Effector memory CD8-positive, alpha-beta T cell (primary cell): ENCODE data around the gene RSBN1.

Source experiments
- ATAC-seq: fragments of 150-1000 bp; cut with Tn5 transposase; replicated peaks from 2 replicates; pipeline ENCODE4 v1.10.0; 2021; ENCODE audit warnings: mild to moderate bottlenecking, moderate library complexity
- DNase-seq, 3 experiments: peaks; one replicate each; pipeline ENCODE4 v3.0.0; 2021
- H3K27ac Mint-ChIP-seq, 2 donors: one replicate each; pipeline ENCODE4 v1.8.0; 2022; ENCODE audit warnings: mild to moderate bottlenecking in 2 of 2, mixed read lengths in 2 of 2, moderate library complexity in 2 of 2
- H3K27me3 Mint-ChIP-seq, 2 donors: one replicate each; pipeline ENCODE4 v1.8.0; 2022; ENCODE audit warnings: mixed read lengths in 2 of 2
- H3K36me3 Mint-ChIP-seq: one replicate; pipeline ENCODE4 v1.8.0; 2022; ENCODE audit warnings: mild to moderate bottlenecking, moderate library complexity, mixed read lengths; ENCODE audit not compliant: insufficient read depth
- H3K4me1 Mint-ChIP-seq, 2 donors: one replicate each; pipeline ENCODE4 v1.8.0; 2022; ENCODE audit warnings: low read depth in 2 of 2, mixed read lengths in 2 of 2
- H3K4me3 Mint-ChIP-seq, 2 donors: one replicate each; pipeline ENCODE4 v1.8.0; 2022; ENCODE audit warnings: mild to moderate bottlenecking in 2 of 2, mixed read lengths in 2 of 2, moderate library complexity in 2 of 2
- H3K9me3 Mint-ChIP-seq, 2 donors: one replicate each; pipeline ENCODE4 v1.8.0; 2022; ENCODE audit warnings: mixed read lengths in 2 of 2

Gene RSBN1

DNA sequence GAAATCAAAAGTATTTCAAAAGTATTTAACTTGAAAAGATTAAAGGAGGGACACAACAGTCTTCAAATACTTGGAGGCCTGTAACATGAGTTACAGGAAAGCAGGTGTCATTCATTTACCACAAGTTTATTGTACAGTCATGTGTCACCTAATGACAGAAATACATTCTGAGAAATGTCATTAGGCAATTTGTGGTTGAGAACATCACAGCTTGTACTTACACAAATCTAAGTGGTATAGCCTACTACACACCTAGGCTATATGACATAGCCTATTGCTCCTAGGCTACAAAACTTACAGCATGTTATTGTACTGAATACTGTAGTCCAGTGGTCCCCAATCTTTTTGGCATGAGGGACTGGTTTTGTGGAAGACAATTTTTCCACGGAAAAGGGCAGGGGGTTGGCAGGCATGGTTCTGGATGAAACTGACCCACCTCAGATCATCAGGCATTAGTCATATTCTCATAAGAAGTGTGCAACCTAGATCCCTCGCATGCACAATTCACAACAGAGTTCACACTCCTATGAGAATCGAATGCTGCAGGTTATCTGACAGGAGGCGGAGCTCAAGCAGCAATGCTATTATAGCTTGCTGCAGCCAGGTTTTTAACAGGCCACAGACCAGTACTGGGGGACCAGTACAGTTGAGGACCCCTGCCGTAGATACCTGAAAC lies 28.0 kb downstream of the RSBN1 start:
- peaks cover 9% of the 10 kb centered on the region for H3K36me3 Mint-ChIP-seq
- no peaks in the 10 kb centered on the region for H3K27me3 Mint-ChIP-seq
- ATAC-seq (peak; percentile 59), DNase-seq (no peak)
- H3K4me3 Mint-ChIP-seq, result peak overlapping the region; percentile 71 to 75
- no peaks in the 10 kb centered on the region for H3K9me3 Mint-ChIP-seq
- H3K27ac Mint-ChIP-seq, result peak overlapping the region; percentile 91 to 96
- peaks cover 35 to 55% of the 10 kb centered on the region in 2 donors for H3K4me1 Mint-ChIP-seq

DNA sequence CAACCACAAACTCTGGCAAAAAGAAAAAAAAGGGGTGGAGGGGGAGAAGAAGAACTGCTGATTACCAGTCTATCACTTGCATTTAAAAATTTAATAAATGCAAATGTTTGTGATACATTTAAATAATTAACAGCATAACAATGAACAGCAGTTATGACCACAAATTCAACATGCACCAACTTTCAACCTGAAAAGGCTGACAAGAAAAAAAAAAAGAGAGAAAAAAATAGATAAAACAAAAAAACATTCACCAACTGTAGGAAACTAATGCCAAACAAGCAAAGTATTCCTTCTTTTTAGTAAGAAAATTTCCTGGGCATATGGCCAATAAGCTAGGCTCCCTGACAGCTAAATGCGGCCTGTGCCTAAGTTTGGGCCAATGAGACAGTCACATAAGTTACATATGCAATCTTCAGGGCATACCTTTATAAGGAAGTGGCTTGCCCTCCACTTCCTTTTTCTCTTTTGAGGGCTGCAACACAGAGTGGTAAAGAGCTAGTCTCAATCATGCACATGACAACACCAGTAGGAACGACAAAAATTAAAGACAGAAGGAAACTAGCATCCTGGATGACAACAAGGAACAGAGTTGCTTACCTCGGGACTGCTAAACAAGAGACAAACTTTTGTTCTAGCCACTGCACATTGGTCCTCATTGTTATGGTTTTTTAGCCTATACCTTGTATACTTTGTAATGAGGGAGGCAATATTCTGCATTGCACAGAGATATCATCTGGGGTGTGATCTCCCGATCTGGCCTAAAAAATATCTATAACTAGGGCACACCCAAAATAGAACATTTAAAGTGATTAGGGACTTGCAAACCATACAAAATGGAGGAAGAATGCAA lies 28.8 kb downstream of the RSBN1 start:
- Mint-ChIP-seq H3K27ac (peak overlapping the region; percentile 91 to 96), H3K4me1 (peaks cover 40 to 57% of the 10 kb centered on the region in 2 donors), H3K4me3 (peak overlapping the region; percentile 71 to 75), H3K9me3 (peaks cover 0 to 2% of the 10 kb centered on the region in 2 donors), H3K36me3 (peaks cover 13% of the 10 kb centered on the region), H3K27me3 (no peaks in the 10 kb centered on the region)
- DNase-seq, result peak; percentile 42 to 49 (median 45)
- ATAC-seq, result peak; percentile 91

DNA sequence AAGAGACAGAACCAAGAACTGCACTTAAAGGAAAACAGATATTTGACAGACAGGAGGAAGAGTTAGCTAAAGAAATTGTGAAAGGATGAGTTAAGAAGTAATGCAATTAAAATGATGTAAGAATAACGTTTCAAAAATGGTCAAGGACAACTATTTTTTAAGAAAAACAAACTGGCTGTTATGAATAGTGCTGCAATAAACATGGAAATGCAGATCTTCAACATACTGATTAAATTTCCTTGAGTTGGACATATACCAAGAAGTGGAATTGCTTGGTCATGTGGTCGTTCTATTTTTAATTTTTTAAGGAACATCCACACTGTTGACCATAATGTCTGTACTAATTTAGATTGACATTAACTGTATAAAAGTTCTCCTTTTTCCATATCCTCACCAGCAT lies 29.9 kb downstream of the RSBN1 start:
- H3K36me3 Mint-ChIP-seq, result peaks cover 14% of the 10 kb centered on the region
- ATAC-seq, result no peak
- no peak for DNase-seq
- H3K9me3 Mint-ChIP-seq, result peaks cover 0 to 3% of the 10 kb centered on the region in 2 donors
- H3K4me1 Mint-ChIP-seq, result peaks cover 39 to 48% of the 10 kb centered on the region in 2 donors
- peak overlapping the region in 1 of 2 donors; percentile 91 for H3K27ac Mint-ChIP-seq
- no peaks in the 10 kb centered on the region for H3K27me3 Mint-ChIP-seq
- no peak overlapping the region for H3K4me3 Mint-ChIP-seq

DNA sequence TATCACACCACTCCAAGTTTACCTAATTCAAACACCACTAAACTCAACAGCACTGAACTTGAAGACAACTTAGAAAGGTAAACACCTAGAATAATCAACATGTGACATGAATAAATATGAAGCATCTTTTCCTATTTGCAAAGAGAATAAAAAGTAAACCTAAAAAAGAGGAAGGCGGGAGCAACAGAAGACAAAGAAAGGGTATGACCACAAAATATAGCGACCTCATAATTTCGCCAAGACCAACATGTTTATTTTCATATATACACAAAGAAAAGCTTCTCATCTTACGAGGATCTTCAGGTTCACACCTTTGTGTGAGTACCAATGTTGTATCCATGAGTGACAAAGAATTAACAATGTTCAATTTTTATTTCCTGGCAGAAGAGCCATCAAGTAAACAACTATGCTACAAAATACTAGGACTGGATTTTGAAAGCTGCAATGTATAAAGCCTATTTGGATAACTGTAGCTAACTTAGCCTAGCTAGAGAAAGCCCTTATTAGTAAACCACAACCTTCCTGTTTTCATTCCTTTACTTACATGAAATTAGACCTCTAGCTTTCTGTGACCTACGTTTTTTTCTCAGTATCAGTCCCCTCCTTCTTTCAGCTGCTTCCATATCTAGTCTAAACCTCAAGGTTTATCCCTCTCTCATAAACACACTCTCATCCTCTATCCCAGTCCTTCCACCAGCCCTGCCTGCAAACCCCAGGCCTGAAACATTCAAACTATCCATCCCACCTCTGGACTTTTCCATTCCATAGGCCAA lies 31.7 kb downstream of the RSBN1 start:
- no peak for DNase-seq
- H3K9me3 Mint-ChIP-seq, result peaks cover 0 to 3% of the 10 kb centered on the region in 2 donors
- peak; percentile 7 for ATAC-seq
- peaks cover 25 to 32% of the 10 kb centered on the region in 2 donors for H3K4me1 Mint-ChIP-seq
- no peak overlapping the region for H3K27ac Mint-ChIP-seq
- H3K27me3 Mint-ChIP-seq, result no peaks in the 10 kb centered on the region
- no peak overlapping the region for H3K4me3 Mint-ChIP-seq
- H3K36me3 Mint-ChIP-seq, result peaks cover 30% of the 10 kb centered on the region

DNA sequence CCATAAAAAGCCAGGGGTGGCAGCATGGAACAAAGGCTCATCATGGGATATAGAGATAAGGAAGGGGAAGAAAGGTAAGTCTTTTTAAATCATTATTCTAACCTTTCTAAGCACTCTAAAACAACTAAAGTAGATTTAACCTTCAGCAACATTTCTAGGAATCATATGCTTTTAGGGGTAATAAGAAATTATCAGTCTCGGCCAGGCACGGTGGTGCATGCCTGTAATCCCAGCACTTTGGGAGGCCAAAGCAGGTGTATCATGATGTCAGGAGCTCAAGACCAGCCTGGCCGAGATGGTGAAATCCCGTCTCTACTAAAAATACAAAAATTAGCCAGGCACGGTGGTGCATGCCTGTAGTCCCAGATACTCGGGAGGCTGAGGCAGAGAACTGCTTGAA lies 32.7 kb downstream of the RSBN1 start:
- H3K27me3 Mint-ChIP-seq, result no peaks in the 10 kb centered on the region
- H3K36me3 Mint-ChIP-seq, result peaks cover 39% of the 10 kb centered on the region
- H3K4me1 Mint-ChIP-seq, result peaks cover 24 to 29% of the 10 kb centered on the region in 2 donors
- ATAC-seq (no peak), DNase-seq (no peak)
- H3K4me3 Mint-ChIP-seq, result no peak overlapping the region
- H3K27ac Mint-ChIP-seq, result no peak overlapping the region
- H3K9me3 Mint-ChIP-seq, result peaks cover 0 to 3% of the 10 kb centered on the region in 2 donors

DNA sequence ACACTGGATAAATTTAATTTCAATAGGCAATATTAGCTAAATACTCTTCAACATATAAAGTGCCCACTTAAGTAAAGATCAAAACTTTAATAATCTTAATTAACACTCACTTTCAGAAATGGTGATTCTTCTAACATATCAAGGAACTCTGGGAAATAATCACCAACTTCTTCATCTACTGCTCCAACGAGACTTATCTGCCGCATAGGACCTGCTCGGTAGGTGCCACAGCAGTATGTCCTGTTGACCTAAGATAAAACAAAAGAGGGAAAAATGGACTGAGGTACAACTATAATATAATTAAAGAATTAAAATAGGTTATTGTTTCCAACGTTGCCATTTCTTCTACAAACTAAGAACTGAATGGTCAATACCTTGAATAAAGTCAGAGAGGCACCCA lies 34.7 kb downstream of the RSBN1 start:
- no peak for DNase-seq
- Mint-ChIP-seq H3K27ac (no peak overlapping the region), H3K36me3 (peaks cover 48% of the 10 kb centered on the region), H3K9me3 (peaks cover 0 to 3% of the 10 kb centered on the region in 2 donors), H3K4me3 (no peak overlapping the region), H3K4me1 (peaks cover 10 to 13% of the 10 kb centered on the region in 2 donors), H3K27me3 (no peaks in the 10 kb centered on the region)
- no peak for ATAC-seq

DNA sequence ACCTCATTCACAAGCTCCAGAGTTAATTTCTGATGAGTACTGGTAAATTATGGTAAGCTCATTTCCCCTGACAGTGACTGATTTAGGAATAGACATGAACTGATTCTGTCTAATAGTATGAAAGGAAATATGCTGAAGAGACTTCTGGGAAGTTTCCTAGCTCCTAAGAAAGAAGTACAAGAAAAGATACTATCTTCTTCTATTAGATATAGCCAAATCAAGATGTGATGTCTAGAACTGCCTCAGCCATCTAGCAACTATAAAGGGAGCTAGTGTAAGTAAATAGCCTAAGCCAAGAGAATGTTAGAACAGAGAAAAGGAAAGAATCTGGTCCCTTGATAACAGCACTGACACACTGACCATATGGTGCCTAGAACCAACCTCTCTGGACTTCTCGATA lies 42.2 kb downstream of the RSBN1 start:
- peaks cover 46% of the 10 kb centered on the region for H3K36me3 Mint-ChIP-seq
- DNase-seq (no peak), ATAC-seq (no peak)
- peak overlapping the region; percentile 5 to 64 for H3K27ac Mint-ChIP-seq
- no peaks in the 10 kb centered on the region for H3K9me3 Mint-ChIP-seq
- H3K4me3 Mint-ChIP-seq, result no peak overlapping the region
- H3K27me3 Mint-ChIP-seq, result no peaks in the 10 kb centered on the region
- peaks cover 12 to 18% of the 10 kb centered on the region in 2 donors for H3K4me1 Mint-ChIP-seq

DNA sequence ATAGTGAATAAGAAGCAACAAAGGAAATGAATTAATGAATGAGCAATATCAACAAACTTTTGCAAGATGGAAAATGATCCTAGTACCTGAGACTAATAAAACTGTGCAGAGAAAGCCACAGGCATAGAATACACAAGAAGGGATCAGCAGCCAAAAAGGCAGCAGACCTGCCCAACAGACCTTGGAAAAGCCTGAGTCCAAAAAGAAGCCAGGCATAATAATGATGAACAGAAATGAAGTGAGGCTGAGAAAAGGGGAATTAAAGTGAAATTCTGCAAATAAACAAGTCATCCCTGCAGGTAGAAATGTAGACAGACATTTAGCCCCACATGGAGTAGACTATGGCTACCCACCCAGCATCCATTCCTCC lies 42.7 kb downstream of the RSBN1 start:
- no peaks in the 10 kb centered on the region for H3K27me3 Mint-ChIP-seq
- H3K4me1 Mint-ChIP-seq, result peaks cover 12 to 18% of the 10 kb centered on the region in 2 donors
- ATAC-seq (no peak), DNase-seq (no peak)
- H3K36me3 Mint-ChIP-seq, result peaks cover 47% of the 10 kb centered on the region
- H3K9me3 Mint-ChIP-seq, result no peaks in the 10 kb centered on the region
- peak overlapping the region in 1 of 2 donors; percentile 16 for H3K4me3 Mint-ChIP-seq
- peak overlapping the region; percentile 5 to 64 for H3K27ac Mint-ChIP-seq

DNA sequence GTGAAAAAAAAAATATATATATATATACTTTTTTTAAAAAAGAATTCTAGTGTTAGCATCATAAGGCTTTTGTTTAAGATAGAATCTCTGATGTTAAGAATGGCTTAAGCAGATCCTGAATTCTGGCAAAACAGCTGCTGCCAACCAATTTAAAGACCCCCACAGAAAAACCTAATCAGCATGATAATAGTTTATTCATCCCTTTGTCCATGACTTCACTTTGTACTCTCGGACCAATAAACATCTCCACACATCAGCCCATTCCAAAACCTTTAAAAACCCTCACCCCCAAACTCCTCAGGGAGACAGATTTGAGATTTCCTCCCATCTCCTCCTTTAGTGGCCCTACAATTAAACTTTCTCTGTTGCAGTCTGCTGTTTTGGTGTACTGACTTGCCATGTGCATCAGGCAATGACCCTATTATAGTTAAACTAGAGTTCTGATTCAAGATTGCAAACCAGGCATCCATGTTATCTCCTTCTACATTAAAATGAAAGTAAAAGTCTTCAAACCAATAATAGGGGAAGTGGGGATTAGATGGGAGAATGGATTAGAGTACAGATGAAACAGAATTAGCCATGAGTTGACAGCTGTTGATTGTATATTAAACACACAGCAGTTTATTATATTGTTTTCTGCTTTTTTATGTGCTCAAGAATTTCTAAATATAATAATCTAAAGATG lies 43.2 kb downstream of the RSBN1 start:
- Mint-ChIP-seq H3K36me3 (peaks cover 45% of the 10 kb centered on the region), H3K9me3 (no peaks in the 10 kb centered on the region), H3K4me3 (peak overlapping the region in 1 of 2 donors; percentile 16), H3K27me3 (no peaks in the 10 kb centered on the region), H3K27ac (peak overlapping the region; percentile 5 to 64), H3K4me1 (peaks cover 12 to 18% of the 10 kb centered on the region in 2 donors)
- DNase-seq, result no peak
- no peak for ATAC-seq

DNA sequence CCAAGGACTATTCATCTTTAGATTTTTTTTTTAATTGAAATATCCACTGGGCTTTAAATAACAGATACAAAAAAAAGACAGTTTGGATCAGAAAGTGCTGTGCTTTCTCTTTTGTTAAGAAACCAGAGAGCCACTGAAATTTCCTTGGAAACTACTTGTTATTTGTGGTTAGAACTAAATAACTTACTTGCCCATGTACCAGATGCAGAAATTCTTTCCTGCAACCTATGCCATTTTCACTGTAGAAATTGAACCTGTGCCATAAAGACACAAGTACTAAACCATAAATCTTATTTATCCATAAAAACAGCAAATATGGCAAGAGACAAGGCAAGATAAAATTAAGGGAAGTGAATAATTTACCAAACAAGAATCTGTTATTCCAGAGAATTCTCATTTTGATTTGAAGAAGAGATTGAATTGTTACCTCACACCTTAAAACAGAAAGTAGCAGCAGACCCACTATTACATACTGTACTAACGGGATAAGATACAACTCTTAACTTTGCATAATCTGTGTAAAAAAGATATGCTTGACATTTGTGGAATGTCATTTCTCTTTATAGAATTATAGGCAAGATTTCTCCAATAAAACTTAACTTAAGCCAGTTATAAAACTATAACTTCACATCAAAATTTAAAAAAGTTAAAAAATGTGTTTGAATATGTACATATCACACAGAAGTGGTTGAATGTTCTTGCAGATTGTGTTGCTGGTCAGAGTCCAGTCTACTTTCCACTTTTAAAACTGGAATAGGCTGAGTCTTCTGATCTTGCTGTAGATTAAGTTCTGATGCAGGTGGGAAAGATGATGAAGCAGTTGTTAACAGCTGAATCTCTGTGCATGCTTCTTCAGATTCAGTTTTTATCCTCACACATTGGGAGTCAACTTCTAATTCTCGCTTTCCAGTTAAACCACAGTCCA lies 46.7 kb downstream of the RSBN1 start:
- H3K36me3 Mint-ChIP-seq, result peaks cover 37% of the 10 kb centered on the region
- DNase-seq (no peak), ATAC-seq (no peak)
- H3K4me1 Mint-ChIP-seq, result peaks cover 10 to 17% of the 10 kb centered on the region in 2 donors
- H3K27ac Mint-ChIP-seq, result peak overlapping the region in 1 of 2 donors; percentile 18
- no peak overlapping the region for H3K4me3 Mint-ChIP-seq
- no peaks in the 10 kb centered on the region for H3K9me3 Mint-ChIP-seq
- H3K27me3 Mint-ChIP-seq, result no peaks in the 10 kb centered on the region

DNA sequence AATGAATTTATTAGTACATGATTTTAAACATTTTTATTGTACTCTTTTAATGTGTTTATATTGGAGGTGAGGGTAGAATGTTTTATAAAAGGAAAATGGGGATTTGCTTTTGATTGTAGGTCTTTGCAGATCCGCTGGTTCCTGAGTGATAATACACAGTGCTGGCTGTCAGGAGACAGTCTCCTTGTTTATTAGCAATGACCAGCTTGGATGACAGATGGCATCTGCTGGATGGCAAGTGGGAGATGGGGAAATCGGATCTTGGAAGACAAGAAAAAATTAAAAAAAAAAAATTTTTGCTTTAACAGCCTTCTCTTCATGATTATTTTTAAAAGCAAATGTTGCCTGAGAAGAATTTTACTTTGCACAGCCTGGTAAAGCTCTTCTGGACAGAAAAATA lies 48.6 kb downstream of the RSBN1 start:
- H3K4me3 Mint-ChIP-seq, result no peak overlapping the region
- peaks cover 5 to 12% of the 10 kb centered on the region in 2 donors for H3K4me1 Mint-ChIP-seq
- H3K27me3 Mint-ChIP-seq, result no peaks in the 10 kb centered on the region
- no peaks in the 10 kb centered on the region for H3K9me3 Mint-ChIP-seq
- DNase-seq (no peak), ATAC-seq (no peak)
- H3K27ac Mint-ChIP-seq, result peak overlapping the region; percentile 30 to 49
- peaks cover 49% of the 10 kb centered on the region for H3K36me3 Mint-ChIP-seq

DNA sequence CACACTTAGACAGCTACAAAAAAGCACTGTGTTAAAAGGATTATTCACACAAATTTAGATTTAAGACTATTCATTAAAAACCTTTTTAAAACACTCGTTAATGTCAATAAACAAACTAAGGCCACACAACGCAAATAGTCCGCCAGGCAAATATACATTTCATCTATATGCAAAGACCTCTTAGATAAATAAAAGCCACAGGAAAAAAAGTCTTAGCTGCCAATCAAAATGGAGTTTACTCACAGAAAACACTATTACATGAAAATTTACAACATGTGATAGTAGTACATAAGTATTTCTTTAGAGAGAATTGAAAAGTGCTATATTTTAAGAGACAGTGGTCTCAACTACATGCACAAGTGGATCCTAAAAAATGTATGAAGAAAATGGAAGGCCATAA lies 50.3 kb downstream of the RSBN1 start:
- Mint-ChIP-seq H3K9me3 (no peaks in the 10 kb centered on the region), H3K4me3 (no peak overlapping the region), H3K27ac (peak overlapping the region in 1 of 2 donors; percentile 56), H3K4me1 (peaks cover 10 to 19% of the 10 kb centered on the region in 2 donors), H3K36me3 (peaks cover 45% of the 10 kb centered on the region), H3K27me3 (no peaks in the 10 kb centered on the region)
- ATAC-seq (no peak), DNase-seq (no peak)
